ENCODE results near the gene ALKBH5. TPM values are rescaled to one million over a fixed set of nuclear protein-coding genes. Genes with fewer than 3 reads are reported as not detected.

The ALKBH5 gene
- polyA plus RNA-seq, 4 donors: 65.2 to 71.8 (median 68.8) TPM

- no peak for DNase-seq (ENCODE audit: low read depth in 4 of 4, low spot score in 3 of 4)
Measured at GRCh38 chr17:18236494-18236893, 52.9 kb downstream of the ALKBH5 start.

- DNase-seq (ENCODE audit: low read depth in 4 of 4, low spot score in 3 of 4): no peak
Measured at GRCh38 chr17:18237461-18237860, 53.8 kb downstream of the ALKBH5 start.

- DNase-seq (ENCODE audit: low read depth in 4 of 4, low spot score in 3 of 4): no peak
Measured at GRCh38 chr17:18238299-18238698, 54.7 kb downstream of the ALKBH5 start.

GRCh38 chr17:18240449-18240848 is 56.8 kb downstream of the ALKBH5 start:
- no peak for DNase-seq (ENCODE audit: low read depth in 4 of 4, low spot score in 3 of 4)

- DNase-seq (ENCODE audit: low read depth in 4 of 4, low spot score in 3 of 4): no peak
Measured at GRCh38 chr17:18241229-18241871, 57.7 kb downstream of the ALKBH5 start.

- DNase-seq (ENCODE audit: low read depth in 4 of 4, low spot score in 3 of 4): no peak
Measured at GRCh38 chr17:18245038-18245776, 61.6 kb downstream of the ALKBH5 start.

- no peak for DNase-seq (ENCODE audit: low read depth in 4 of 4, low spot score in 3 of 4)
Measured at GRCh38 chr17:18246109-18246725, 62.6 kb downstream of the ALKBH5 start.

GRCh38 chr17:18246880-18247612 is 63.4 kb downstream of the ALKBH5 start:
- peak in 1 of 4 donors; percentile 39 for DNase-seq (ENCODE audit: low read depth in 4 of 4, low spot score in 3 of 4)

- DNase-seq (ENCODE audit: low read depth in 4 of 4, low spot score in 3 of 4): no peak
Measured at GRCh38 chr17:18247613-18248001, 64.0 kb downstream of the ALKBH5 start.

- peak in 1 of 4 donors; percentile 59 for DNase-seq (ENCODE audit: low read depth in 4 of 4, low spot score in 3 of 4)
Measured at GRCh38 chr17:18248300-18248731, 64.7 kb downstream of the ALKBH5 start.

- DNase-seq (ENCODE audit: low read depth in 4 of 4, low spot score in 3 of 4): no peak
Measured at GRCh38 chr17:18248811-18249210, 65.2 kb downstream of the ALKBH5 start.

- DNase-seq (ENCODE audit: low read depth in 4 of 4, low spot score in 3 of 4): no peak
Measured at GRCh38 chr17:18250259-18250658, 66.6 kb downstream of the ALKBH5 start.

GRCh38 chr17:18250708-18251107 is 67.1 kb downstream of the ALKBH5 start:
- DNase-seq (ENCODE audit: low read depth in 4 of 4, low spot score in 3 of 4): no peak

GRCh38 chr17:18251204-18251603 is 67.6 kb downstream of the ALKBH5 start:
- no peak for DNase-seq (ENCODE audit: low read depth in 4 of 4, low spot score in 3 of 4)

GRCh38 chr17:18252160-18252559 is 68.5 kb downstream of the ALKBH5 start:
- DNase-seq (ENCODE audit: low read depth in 4 of 4, low spot score in 3 of 4): no peak

GRCh38 chr17:18253187-18253884 is 69.7 kb downstream of the ALKBH5 start:
- no peak for DNase-seq (ENCODE audit: low read depth in 4 of 4, low spot score in 3 of 4)

GRCh38 chr17:18253947-18254821 is 70.6 kb downstream of the ALKBH5 start:
- no peak for DNase-seq (ENCODE audit: low read depth in 4 of 4, low spot score in 3 of 4)

- no peak for DNase-seq (ENCODE audit: low read depth in 4 of 4, low spot score in 3 of 4)
Measured at GRCh38 chr17:18254888-18255649, 71.4 kb downstream of the ALKBH5 start.

- DNase-seq (ENCODE audit: low read depth in 4 of 4, low spot score in 3 of 4): no peak
Measured at GRCh38 chr17:18256351-18256750, 72.7 kb downstream of the ALKBH5 start.
